Liver (tissue), 9 donors: Measurements from ENCODE around the gene CDC27. TPM values are rescaled to one million over a fixed set of nuclear protein-coding genes. Genes with fewer than 3 reads are reported as not detected.

Experiments
- DNase-seq: peaks from one replicate; pipeline ENCODE4 v3.0.0-alpha.2; 2017; ENCODE audit warnings: low spot score
- H3K27ac ChIP-seq, 2 donors: one replicate each; pipeline ENCODE4 v1.7.0; 2013; ENCODE audit warnings: inconsistent platforms in 2 of 2, low read length in 2 of 2, control low read depth in 1 of 2, low read depth in 1 of 2, mild to moderate bottlenecking in 1 of 2
- H3K27me3 ChIP-seq, 4 donors: one replicate each; pipeline versions ENCODE4 v1.6.1 to v1.7.0; 2013; ENCODE audit warnings: low read length in 3 of 4, inconsistent platforms in 1 of 4, mild to moderate bottlenecking in 1 of 4, moderate library complexity in 1 of 4; ENCODE audit not compliant: control insufficient read depth in 4 of 4, insufficient read depth in 4 of 4
- H3K36me3 ChIP-seq, 4 donors: one replicate each; pipeline versions ENCODE4 v1.6.1 to v1.7.0; 2013; ENCODE audit warnings: low read length in 3 of 4, mild to moderate bottlenecking in 3 of 4, low read depth in 1 of 4, moderate library complexity in 1 of 4; ENCODE audit not compliant: control insufficient read depth in 4 of 4, insufficient read depth in 3 of 4
- H3K4me1 ChIP-seq, 4 donors: one replicate each; pipeline versions ENCODE4 v1.6.1 to v1.7.0; 2013; ENCODE audit warnings: low read length in 3 of 4, mild to moderate bottlenecking in 3 of 4, moderate library complexity in 1 of 4; ENCODE audit not compliant: control insufficient read depth in 4 of 4, insufficient read depth in 4 of 4
- H3K4me3 ChIP-seq, 3 donors: one replicate each; pipeline versions ENCODE4 v1.6.1 to v1.7.0; 2013; ENCODE audit warnings: low read length in 3 of 3, control low read depth in 1 of 3, low read depth in 1 of 3, mild to moderate bottlenecking in 1 of 3
- H3K9ac ChIP-seq, 2 donors: one replicate each; pipeline ENCODE4 v1.7.0; 2013; ENCODE audit warnings: low read length in 2 of 2, mild to moderate bottlenecking in 2 of 2, moderate library complexity in 2 of 2, control low read depth in 1 of 2, low read depth in 1 of 2
- H3K9me3 ChIP-seq, 4 donors: one replicate each; pipeline versions ENCODE4 v1.6.1 to v1.7.0; 2013; ENCODE audit warnings: low read length in 3 of 4; ENCODE audit not compliant: control insufficient read depth in 4 of 4
- CTCF ChIP-seq: fragments of 150-350 bp; IDR thresholded peaks from 2 replicates; pipeline ENCODE4 v1.5.1; 2017; ENCODE audit warnings: improper control_type of control experiment, low read depth, low read length; ENCODE audit not compliant: missing input control
- EGR1 ChIP-seq, 2 donors: IDR thresholded peaks; 2 replicates each; pipeline ENCODE4 v1.6.1; 2016 to 2018; ENCODE audit warnings: antibody characterized with exemption in 2 of 2, low read depth in 2 of 2
- FOXA1 ChIP-seq: IDR thresholded peaks from 2 replicates; pipeline ENCODE4 v1.6.1; 2016; ENCODE audit warnings: antibody characterized with exemption
- FOXA2 ChIP-seq: IDR thresholded peaks from 2 replicates; pipeline ENCODE4 v1.6.1; 2016; ENCODE audit warnings: antibody characterized with exemption
- GABPA ChIP-seq, 2 donors: IDR thresholded peaks in 1 of 2; conservative IDR thresholded peaks in 1 of 2; 2 replicates each; pipeline ENCODE4 v1.6.1; 2016; ENCODE audit warnings: antibody characterized with exemption in 2 of 2, mild to moderate bottlenecking in 1 of 2, moderate library complexity in 1 of 2
- HNF4A ChIP-seq, 2 donors: conservative IDR thresholded peaks; 2 replicates each; pipeline ENCODE4 v1.6.1; 2016; ENCODE audit warnings: antibody characterized with exemption in 2 of 2, mild to moderate bottlenecking in 2 of 2
- HNF4G ChIP-seq: IDR thresholded peaks from 2 replicates; pipeline ENCODE4 v1.6.1; 2016; ENCODE audit warnings: antibody characterized with exemption
- JUND ChIP-seq, 2 donors: IDR thresholded peaks; 2 replicates each; pipeline ENCODE4 v1.6.1; 2016; ENCODE audit warnings: antibody characterized with exemption in 2 of 2
- MAX ChIP-seq: IDR thresholded peaks from 2 replicates; pipeline ENCODE4 v1.6.1; 2016; ENCODE audit warnings: antibody characterized with exemption
- NR2F2 ChIP-seq: IDR thresholded peaks from 2 replicates; pipeline ENCODE4 v1.6.1; 2016; ENCODE audit warnings: antibody characterized with exemption
- RAD21 ChIP-seq, 2 donors: IDR thresholded peaks; 2 replicates each; pipeline ENCODE4 v1.6.1; 2016; ENCODE audit warnings: antibody characterized with exemption in 2 of 2, mild to moderate bottlenecking in 2 of 2
- REST ChIP-seq: IDR thresholded peaks from 2 replicates; pipeline ENCODE4 v1.6.1; 2016; ENCODE audit warnings: antibody characterized with exemption, mild to moderate bottlenecking
- RXRA ChIP-seq, 2 donors: IDR thresholded peaks; 2 replicates each; pipeline ENCODE4 v1.6.1; 2017 to 2018; ENCODE audit warnings: antibody characterized with exemption in 2 of 2, mild to moderate bottlenecking in 1 of 2
- SP1 ChIP-seq: IDR thresholded peaks from 2 replicates; pipeline ENCODE4 v1.6.1; 2018; ENCODE audit warnings: antibody characterized with exemption, mild to moderate bottlenecking
- TAF1 ChIP-seq: conservative IDR thresholded peaks from 2 replicates; pipeline ENCODE4 v1.6.1; 2016; ENCODE audit warnings: antibody characterized with exemption, mild to moderate bottlenecking
- YY1 ChIP-seq: IDR thresholded peaks from 2 replicates; pipeline ENCODE4 v1.6.1; 2016; ENCODE audit warnings: antibody characterized with exemption, mild to moderate bottlenecking
- WGBS: extraction: QIAGEN DNeasy Blood & Tissue Kit; methylation state at CpG from one replicate; pipeline ENCODE4 v1.1.7; 2013; 5-methylcytosine and 5-hydroxymethylcytosine counted together
- polyA plus RNA-seq, 2 donors: library from polyadenylated mRNA; stranded (reverse) in 1 of 2; unstranded in 1 of 2; fragments of 200-250 nt in 1 of 2; fragments of >200 nt in 1 of 2; fragmentation: Nextera tagmentation in 1 of 2; extraction: Ambion mirVana in 1 of 2; gene quantifications; one replicate each; pipeline versions ENCODE4 v1.2.1 to v1.2.3, GENCODE V29; 2013 to 2015
- total RNA-seq, 2 donors: library from RNA; depleted of rRNA; stranded (reverse); fragments of >200 nt; gene quantifications; one replicate each; pipeline ENCODE4 v1.2.3, GENCODE V29; 2014
- TF ChIP-seq, protein P1 (sequence below): IDR thresholded peaks from 2 replicates; pipeline ENCODE4 v1.6.1; 2016; ENCODE audit warnings: antibody characterized with exemption
- TF ChIP-seq, protein P2 (sequence below): IDR thresholded peaks from 2 replicates; pipeline ENCODE4 v1.6.1; 2016; ENCODE audit warnings: antibody characterized with exemption
- donor health status: healthy.
- donor health status: healthy.
- donor health status: healthy.
- donor health status: healthy.
- donor health status: healthy.

Gene CDC27
- total and polyA plus RNA-seq, 4 donors: 16.8 to 148 (median 27.1) TPM

DNA sequence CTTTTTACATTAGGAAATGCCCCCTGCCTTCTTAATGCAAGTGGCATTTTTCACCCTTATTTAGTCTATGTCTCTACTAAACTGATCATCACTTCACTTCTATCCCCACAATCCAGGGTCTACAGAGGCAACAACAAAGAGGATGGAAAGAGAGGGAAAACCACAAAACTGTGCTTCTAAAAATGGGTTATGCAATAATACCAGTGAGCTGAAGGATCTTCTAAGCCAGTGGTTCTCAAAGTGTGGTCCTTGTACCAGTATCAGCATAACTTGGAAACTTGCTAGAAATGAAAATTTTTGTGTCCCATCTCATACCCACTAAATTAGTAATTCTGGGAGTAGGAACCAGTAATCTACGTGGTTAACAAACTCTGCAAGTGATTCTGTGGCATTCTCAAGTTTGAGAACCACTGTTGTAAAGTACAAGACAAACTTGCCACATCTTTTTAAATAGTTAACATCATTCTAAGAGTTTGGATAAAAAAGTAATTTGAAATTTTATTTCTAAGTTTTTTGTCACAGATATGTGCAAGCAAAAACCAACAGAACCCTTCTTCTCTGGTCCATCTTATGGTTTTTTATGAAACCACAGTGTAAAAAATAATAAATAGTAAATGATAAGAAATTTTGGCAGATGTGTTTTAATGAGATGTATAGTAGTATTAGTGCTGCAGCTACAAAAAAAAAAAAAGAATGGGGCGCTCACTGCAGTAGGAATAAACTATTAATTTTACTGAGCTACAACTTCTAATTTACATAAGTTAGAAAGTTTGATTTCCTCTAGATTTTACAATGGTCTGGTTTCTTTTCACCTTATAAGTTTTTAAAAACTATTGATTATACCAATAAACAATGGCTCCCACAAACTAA is 16.2 kb downstream of the CDC27 start:
- no peaks in the 10 kb centered on the region for H3K9me3 ChIP-seq
- DNase-seq: no peak
- H3K27ac ChIP-seq: no peak overlapping the region
- H3K4me3 ChIP-seq: no peak overlapping the region
- H3K4me1 ChIP-seq: peaks cover 0 to 2% (median under 1%) of the 10 kb centered on the region in 4 donors
- TF ChIP-seq RXRA (IDR thresholded peaks at IDR 0.05): no peak
- TF ChIP-seq RAD21 (IDR thresholded peaks at IDR 0.05): no peak
- no peak for TF ChIP-seq GABPA (IDR thresholded peaks at IDR 0.05 in 1 of 2, conservative IDR thresholded peaks at IDR 0.05 in 1 of 2)
- TF ChIP-seq HNF4A (conservative IDR thresholded peaks at IDR 0.05): no peak
- TF ChIP-seq, protein P1, sequence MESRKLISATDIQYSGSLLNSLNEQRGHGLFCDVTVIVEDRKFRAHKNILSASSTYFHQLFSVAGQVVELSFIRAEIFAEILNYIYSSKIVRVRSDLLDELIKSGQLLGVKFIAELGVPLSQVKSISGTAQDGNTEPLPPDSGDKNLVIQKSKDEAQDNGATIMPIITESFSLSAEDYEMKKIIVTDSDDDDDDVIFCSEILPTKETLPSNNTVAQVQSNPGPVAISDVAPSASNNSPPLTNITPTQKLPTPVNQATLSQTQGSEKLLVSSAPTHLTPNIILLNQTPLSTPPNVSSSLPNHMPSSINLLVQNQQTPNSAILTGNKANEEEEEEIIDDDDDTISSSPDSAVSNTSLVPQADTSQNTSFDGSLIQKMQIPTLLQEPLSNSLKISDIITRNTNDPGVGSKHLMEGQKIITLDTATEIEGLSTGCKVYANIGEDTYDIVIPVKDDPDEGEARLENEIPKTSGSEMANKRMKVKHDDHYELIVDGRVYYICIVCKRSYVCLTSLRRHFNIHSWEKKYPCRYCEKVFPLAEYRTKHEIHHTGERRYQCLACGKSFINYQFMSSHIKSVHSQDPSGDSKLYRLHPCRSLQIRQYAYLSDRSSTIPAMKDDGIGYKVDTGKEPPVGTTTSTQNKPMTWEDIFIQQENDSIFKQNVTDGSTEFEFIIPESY: no peak
- no peak for TF ChIP-seq REST
- no peak for TF ChIP-seq HNF4G
- no peak for TF ChIP-seq MAX
- TF ChIP-seq FOXA2: no peak
- no peak for TF ChIP-seq JUND (IDR thresholded peaks at IDR 0.05)
- TF ChIP-seq NR2F2: no peak
- TF ChIP-seq, protein P2, sequence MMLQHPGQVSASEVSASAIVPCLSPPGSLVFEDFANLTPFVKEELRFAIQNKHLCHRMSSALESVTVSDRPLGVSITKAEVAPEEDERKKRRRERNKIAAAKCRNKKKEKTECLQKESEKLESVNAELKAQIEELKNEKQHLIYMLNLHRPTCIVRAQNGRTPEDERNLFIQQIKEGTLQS: no peak
- TF ChIP-seq CTCF: no peak
- no peak for TF ChIP-seq YY1
- no peak for TF ChIP-seq TAF1
- no peak for TF ChIP-seq EGR1 (IDR thresholded peaks at IDR 0.05; ENCODE audit: low read depth in 2 of 2)
- no peak for TF ChIP-seq FOXA1
- no peak for TF ChIP-seq SP1
- H3K27me3 ChIP-seq: no peaks in the 10 kb centered on the region
- H3K9ac ChIP-seq: no peak overlapping the region
- WGBS: 93% methylated on average over 2 of the region's 2 CpGs
- peaks cover 6 to 14% (median 13%) of the 10 kb centered on the region in 4 donors for H3K36me3 ChIP-seq
